Stomach (tissue), 9 donors: ENCODE results near the gene RHOT1. TPM values are rescaled to one million over a fixed set of nuclear protein-coding genes. Genes with fewer than 3 reads are reported as not detected.

Experiments
- DNase-seq, 2 donors: peaks; one replicate each; pipeline versions ENCODE4 v3.0.0 to v3.0.0-alpha.2; 2013 to 2019
- H3K27ac ChIP-seq, 5 donors: fragments of 200-600 bp in 4 of 5; sonication (generic) in 4 of 5; one replicate each; pipeline ENCODE4 v1.5.1; 2013 to 2019; ENCODE audit warnings: mild to moderate bottlenecking in 1 of 5, moderate library complexity in 1 of 5
- H3K27me3 ChIP-seq, 3 donors: fragments of 200-600 bp; sonication (generic); one replicate each; pipeline ENCODE4 v1.5.1; 2017 to 2019; ENCODE audit warnings: mixed run types in 1 of 3
- H3K36me3 ChIP-seq, 4 donors: fragments of 200-600 bp; sonication (generic); 1 replicate in 3 of 4; 2 replicates in 1 of 4; pipeline ENCODE4 v1.5.1; 2016 to 2019
- H3K4me1 ChIP-seq, 4 donors: fragments of 200-600 bp; sonication (generic); one replicate each; pipeline ENCODE4 v1.5.1; 2016 to 2019
- H3K4me3 ChIP-seq, 4 donors: fragments of 200-600 bp; sonication (generic) in 3 of 4; one replicate each; pipeline ENCODE4 v1.5.1; 2016 to 2019; ENCODE audit warnings: mild to moderate bottlenecking in 1 of 4
- H3K9me3 ChIP-seq, 4 donors: fragments of 200-600 bp; sonication (generic); one replicate each; pipeline ENCODE4 v1.5.1; 2016 to 2019
- CTCF ChIP-seq, 7 experiments: fragments of 450-650 bp in 4 of 7; fragments of 200-600 bp in 3 of 7; sonication (generic) in 3 of 7; IDR thresholded peaks; one replicate each; pipeline ENCODE4 v1.5.1; 2016 to 2019; ENCODE audit warnings: antibody characterized with exemption in 7 of 7, control low read depth in 2 of 7, mild to moderate bottlenecking in 1 of 7
- EP300 ChIP-seq: sonication (generic); formaldehyde crosslinking; IDR thresholded peaks from one replicate; pipeline ENCODE4 v1.6.1; 2017; ENCODE audit warnings: antibody characterized with exemption
- POLR2A ChIP-seq, 4 donors: fragments of 450-650 bp; IDR thresholded peaks; one replicate each; pipeline ENCODE4 v1.6.1; 2016; ENCODE audit warnings: antibody characterized with exemption in 4 of 4, control low read depth in 2 of 4, mild to moderate bottlenecking in 1 of 4, moderate library complexity in 1 of 4
- POLR2AphosphoS5 ChIP-seq, 3 donors: sonication (generic); formaldehyde crosslinking; IDR thresholded peaks; one replicate each; pipeline ENCODE4 v1.6.1; 2016; ENCODE audit warnings: antibody characterized with exemption in 3 of 3
- WGBS, 5 donors: extraction: QIAGEN DNeasy Blood & Tissue Kit in 3 of 5; methylation state at CpG; one replicate each; pipeline versions ENCODE4 v1.1.5 to v1.1.7; 2013 to 2018; 5-methylcytosine and 5-hydroxymethylcytosine counted together
- intact Hi-C: fragments of 100-400 bp; cut with DNase I; formaldehyde crosslinking; loops from one replicate; pipeline ENCODE4 v1.15.1; 2023; ENCODE audit warnings: low total_unique reads
- polyA plus RNA-seq, 3 donors: library from polyadenylated mRNA; stranded (reverse); fragments of 200-250 nt; gene quantifications; one replicate each; pipeline ENCODE4 v1.2.3, GENCODE V29; 2013
- total RNA-seq, 5 donors: library from RNA; depleted of rRNA; stranded (reverse); fragments of >200 nt; gene quantifications; one replicate each; pipeline versions ENCODE4 v1.1.0 to v1.2.3, GENCODE V29; 2014 to 2016
- donor health status: healthy with polysubstance abuse.
- donor health status: Bipolar disorder and iron deficiency.
- donor health status: healthy.

RHOT1 gene
- total and polyA plus RNA-seq, 8 donors = 7.0 to 219 (median 56.7) TPM

GRCh38 chr17:32241640-32242039 lies 99.3 kb downstream of the RHOT1 start:
- DNase-seq = no peak
- Histone ChIP-seq H3K4me3 (no peak overlapping the region), H3K27me3 (no peaks in the 10 kb centered on the region), H3K9me3 (no peaks in the 10 kb centered on the region), H3K36me3 (peaks cover 0 to 3% (median 0%) of the 10 kb centered on the region in 4 donors), H3K4me1 (no peaks in the 10 kb centered on the region), H3K27ac (no peak overlapping the region)
- WGBS, 5 donors = 81 to 100% (median 85%) methylated on average over 1 of the region's 1 CpG
- intact Hi-C loops = no loop called here
- TF ChIP-seq EP300 (no peak), POLR2AphosphoS5 (IDR thresholded peaks at IDR 0.05) (no peak)

- WGBS, 5 donors = 76 to 87% (median 85%) methylated on average over 3 of the region's 3 CpGs
- no peak for TF ChIP-seq POLR2A (IDR thresholded peaks at IDR 0.05)
- TF ChIP-seq POLR2AphosphoS5 (IDR thresholded peaks at IDR 0.05) = no peak
- TF ChIP-seq CTCF (IDR thresholded peaks at IDR 0.05) = no peak
- TF ChIP-seq EP300 = no peak
- intact Hi-C loops = no loop called here
Measured at GRCh38 chr17:32249475-32249874, 107.2 kb downstream of the RHOT1 start.

GRCh38 chr17:32253117-32253611 lies 110.9 kb downstream of the RHOT1 start:
- intact Hi-C loops = loop anchor here (5.0 kb wide), 1 partner anchor 64 kb away; no protein-coding TSS in a partner anchor
- Histone ChIP-seq H3K36me3 (no peaks in the 10 kb centered on the region), H3K4me3 (no peak overlapping the region), H3K27ac (no peak overlapping the region), H3K27me3 (no peaks in the 10 kb centered on the region), H3K9me3 (no peaks in the 10 kb centered on the region), H3K4me1 (peaks cover 0 to 12% (median 12%) of the 10 kb centered on the region in 4 donors)
- WGBS, 5 donors = 60 to 69% (median 67%) methylated on average over 12 of the region's 12 CpGs
- TF ChIP-seq POLR2A (IDR thresholded peaks at IDR 0.05) (no peak), POLR2AphosphoS5 (IDR thresholded peaks at IDR 0.05) (peak in 1 of 3 donors; percentile 37), EP300 (no peak), CTCF (IDR thresholded peaks at IDR 0.05) (peak in 5 of 7 experiments; percentile 86 to 95 (median 94))
- DNase-seq = peak; percentile 87 to 92

More at GRCh38 chr17:32249475-32249874, 107.2 kb downstream of the RHOT1 start:
- Histone ChIP-seq H3K27me3 (no peaks in the 10 kb centered on the region), H3K36me3 (no peaks in the 10 kb centered on the region), H3K9me3 (no peaks in the 10 kb centered on the region), H3K4me3 (no peak overlapping the region), H3K27ac (no peak overlapping the region), H3K4me1 (no peaks in the 10 kb centered on the region)
- DNase-seq = no peak

GRCh38 chr17:32256012-32256700 lies 113.9 kb downstream of the RHOT1 start:
- no peak overlapping the region for H3K27ac ChIP-seq
- no peak overlapping the region for H3K4me3 ChIP-seq
- no peaks in the 10 kb centered on the region for H3K9me3 ChIP-seq
- TF ChIP-seq EP300 = no peak
- TF ChIP-seq CTCF (IDR thresholded peaks at IDR 0.05) = no peak
- no peak for TF ChIP-seq POLR2AphosphoS5 (IDR thresholded peaks at IDR 0.05)
- TF ChIP-seq POLR2A (IDR thresholded peaks at IDR 0.05) = no peak
- DNase-seq = peak in 1 of 2 donors; percentile 59
- intact Hi-C loops = no loop called here
- WGBS, 5 donors = 32 to 45% (median 38%) methylated on average over 9 of the region's 9 CpGs
- H3K27me3 ChIP-seq = no peaks in the 10 kb centered on the region
- H3K4me1 ChIP-seq = peaks cover 0 to 13% (median 12%) of the 10 kb centered on the region in 4 donors
- no peaks in the 10 kb centered on the region for H3K36me3 ChIP-seq

GRCh38 chr17:32256701-32257019 lies 114.4 kb downstream of the RHOT1 start:
- intact Hi-C loops = no loop called here
- peaks cover 0 to 18% (median 17%) of the 10 kb centered on the region in 4 donors for H3K4me1 ChIP-seq
- TF ChIP-seq EP300 = no peak
- no peak for TF ChIP-seq CTCF (IDR thresholded peaks at IDR 0.05)
- TF ChIP-seq POLR2AphosphoS5 (IDR thresholded peaks at IDR 0.05) = no peak
- no peak for TF ChIP-seq POLR2A (IDR thresholded peaks at IDR 0.05)
- no peak for DNase-seq
- H3K9me3 ChIP-seq = no peaks in the 10 kb centered on the region
- H3K27me3 ChIP-seq = no peaks in the 10 kb centered on the region
- no peak overlapping the region for H3K4me3 ChIP-seq
- H3K27ac ChIP-seq = no peak overlapping the region
- WGBS, 5 donors = 61 to 82% (median 72%) methylated on average over 4 to 9 of the region's 9 CpGs
- no peaks in the 10 kb centered on the region for H3K36me3 ChIP-seq
